ENCODE results near the gene THBD.

Gene THBD

DNA sequence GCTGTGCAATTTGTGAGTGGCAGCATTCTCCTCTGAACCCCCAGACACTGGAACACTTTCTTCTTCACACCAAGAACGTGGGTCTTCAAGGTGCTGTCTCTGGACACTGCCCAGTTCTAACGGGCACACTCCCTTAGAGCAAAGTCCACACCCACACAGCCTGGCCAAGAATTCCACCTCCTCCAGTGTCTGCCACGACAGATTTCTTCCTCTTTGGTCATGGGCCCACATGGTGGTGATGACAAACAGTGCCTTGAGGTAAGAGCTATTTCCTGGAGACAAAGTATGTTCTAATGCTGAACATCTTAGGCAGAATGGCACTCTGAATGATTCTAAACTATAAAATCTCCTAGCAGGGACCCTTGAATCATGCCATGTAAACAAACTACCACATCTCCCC is 39.8 kb downstream of the THBD start:
- no peak overlapping the region for H2AFZ ChIP-seq (ENCODE audit: low read depth)
- H3K4me2 ChIP-seq, result no peak overlapping the region
- H3K27me3 ChIP-seq (ENCODE audit: insufficient read depth, low read depth), result no peaks in the 10 kb centered on the region
- H3K36me3 ChIP-seq (ENCODE audit: insufficient read depth), result no peaks in the 10 kb centered on the region
- no peak overlapping the region for H3K4me3 ChIP-seq (IDR thresholded peaks at IDR 0.05; ENCODE audit: insufficient read depth, low read depth, low read length)
- no peaks in the 10 kb centered on the region for H4K20me1 ChIP-seq (ENCODE audit: insufficient read depth)
- no peaks in the 10 kb centered on the region for H3K79me2 ChIP-seq (ENCODE audit: insufficient read depth, low read depth)
- no peak for TF ChIP-seq CTCF (conservative IDR thresholded peaks at IDR 0.05; ENCODE audit: low read depth, low read length)
- H3K4me1 ChIP-seq (ENCODE audit: low read depth, poor library complexity, severe bottlenecking), result no peaks in the 10 kb centered on the region
- H3K9ac ChIP-seq, result no peak overlapping the region
- H3K27ac ChIP-seq, result no peak overlapping the region

- H3K4me2 ChIP-seq, result no peak overlapping the region
- no peaks in the 10 kb centered on the region for H3K79me2 ChIP-seq (ENCODE audit: insufficient read depth, low read depth)
- no peak overlapping the region for H3K27ac ChIP-seq
- no peak overlapping the region for H2AFZ ChIP-seq (ENCODE audit: low read depth)
- H3K36me3 ChIP-seq (ENCODE audit: insufficient read depth), result no peaks in the 10 kb centered on the region
- TF ChIP-seq CTCF (conservative IDR thresholded peaks at IDR 0.05; ENCODE audit: low read depth, low read length), result no peak
- H4K20me1 ChIP-seq (ENCODE audit: insufficient read depth), result no peaks in the 10 kb centered on the region
- no peak overlapping the region for H3K4me3 ChIP-seq (IDR thresholded peaks at IDR 0.05; ENCODE audit: insufficient read depth, low read depth, low read length)
- H3K27me3 ChIP-seq (ENCODE audit: insufficient read depth, low read depth), result no peaks in the 10 kb centered on the region
- H3K9ac ChIP-seq, result no peak overlapping the region
- no peaks in the 10 kb centered on the region for H3K4me1 ChIP-seq (ENCODE audit: low read depth, poor library complexity, severe bottlenecking)
Observed at GRCh38 chr20:23008667-23009066, 40.8 kb downstream of the THBD start.

DNA sequence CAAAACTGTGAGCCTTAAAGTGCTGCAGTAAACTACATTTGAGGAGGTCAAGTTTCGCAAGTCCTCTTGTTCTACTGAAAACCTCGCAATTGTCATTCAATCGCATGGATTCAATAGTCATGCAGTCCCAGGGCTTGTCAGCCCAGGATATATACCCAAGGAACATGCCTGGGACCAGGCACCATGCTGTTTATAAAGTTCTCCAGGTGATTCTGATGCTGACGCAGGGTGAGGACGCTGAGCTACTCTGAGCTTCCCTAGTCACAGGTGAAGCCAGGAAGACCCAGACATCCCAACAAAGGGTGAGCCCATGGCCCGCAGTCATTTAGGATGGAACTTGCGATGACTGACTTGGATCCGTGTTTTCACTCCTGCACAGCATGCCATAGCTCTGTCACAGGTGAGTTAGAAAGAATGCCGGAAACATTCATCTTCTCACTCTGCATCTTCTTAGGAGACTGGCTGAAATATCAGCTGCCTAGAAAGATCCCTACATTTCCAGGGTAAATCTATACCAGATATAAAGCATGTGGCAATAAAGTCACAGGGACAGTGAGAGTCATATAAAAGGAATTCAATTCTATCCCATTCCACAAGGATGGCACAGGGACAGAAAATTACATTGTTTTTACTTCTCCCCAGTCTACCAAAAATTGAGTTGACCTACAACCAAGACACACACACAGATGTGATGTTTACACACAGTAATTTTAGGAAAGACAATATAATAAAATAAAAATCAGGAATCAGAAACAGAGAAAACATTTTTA is 41.4 kb downstream of the THBD start:
- Histone ChIP-seq H4K20me1 (ENCODE audit: insufficient read depth) (no peaks in the 10 kb centered on the region), H2AFZ (ENCODE audit: low read depth) (no peak overlapping the region), H3K9ac (no peak overlapping the region), H3K4me1 (ENCODE audit: low read depth, poor library complexity, severe bottlenecking) (no peaks in the 10 kb centered on the region), H3K4me2 (no peak overlapping the region), H3K27me3 (ENCODE audit: insufficient read depth, low read depth) (no peaks in the 10 kb centered on the region), H3K4me3 (IDR thresholded peaks at IDR 0.05; ENCODE audit: insufficient read depth, low read depth, low read length) (no peak overlapping the region), H3K79me2 (ENCODE audit: insufficient read depth, low read depth) (no peaks in the 10 kb centered on the region), H3K36me3 (ENCODE audit: insufficient read depth) (no peaks in the 10 kb centered on the region), H3K27ac (no peak overlapping the region)
- TF ChIP-seq CTCF (conservative IDR thresholded peaks at IDR 0.05; ENCODE audit: low read depth, low read length), result no peak

GRCh38 chr20:23007462-23007861 is 42.0 kb downstream of the THBD start:
- TF ChIP-seq CTCF (conservative IDR thresholded peaks at IDR 0.05; ENCODE audit: low read depth, low read length), result no peak
- no peak overlapping the region for H2AFZ ChIP-seq (ENCODE audit: low read depth)
- no peaks in the 10 kb centered on the region for H4K20me1 ChIP-seq (ENCODE audit: insufficient read depth)
- no peaks in the 10 kb centered on the region for H3K4me1 ChIP-seq (ENCODE audit: low read depth, poor library complexity, severe bottlenecking)
- no peaks in the 10 kb centered on the region for H3K79me2 ChIP-seq (ENCODE audit: insufficient read depth, low read depth)
- H3K27me3 ChIP-seq (ENCODE audit: insufficient read depth, low read depth), result no peaks in the 10 kb centered on the region
- H3K27ac ChIP-seq, result no peak overlapping the region
- H3K4me3 ChIP-seq (IDR thresholded peaks at IDR 0.05; ENCODE audit: insufficient read depth, low read depth, low read length), result no peak overlapping the region
- H3K36me3 ChIP-seq (ENCODE audit: insufficient read depth), result no peaks in the 10 kb centered on the region
- H3K9ac ChIP-seq, result no peak overlapping the region
- no peak overlapping the region for H3K4me2 ChIP-seq
